GM10248 (cell line): ENCODE data around the gene SCN8A.

ENCODE experiments used
- CTCF ChIA-PET: fragments of 300-600 bp; sonication (Branson Sonifier 250); formaldehyde crosslinking; extraction: SDS; loops from one replicate; lab custom pipeline; 2021; ENCODE audit warnings: antibody characterized with exemption; lab: Yijun Ruan, JAX
- POLR2A ChIA-PET: fragments of 350-650 bp; sonication (Branson Sonifier 250); formaldehyde crosslinking; extraction: SDS; loops from one replicate; lab custom pipeline; 2020; ENCODE audit warnings: antibody characterized with exemption; lab: Yijun Ruan, JAX
- DNase-seq: peaks from one replicate; pipeline ENCODE4 v3.0.0; 2012; ENCODE audit errors: extremely low spot score
- CTCF ChIP-seq: IDR thresholded peaks from 2 replicates; pipeline ENCODE4 v1.5.1; 2012; ENCODE audit warnings: mild to moderate bottlenecking, low read depth; ENCODE audit errors: extremely low read depth, missing control alignments, control extremely low read depth

SCN8A gene

GRCh38 chr12:51763743-51764142 lies 172.7 kb downstream of the SCN8A start:
- TF ChIP-seq CTCF = no peak
- ChIA-PET CTCF (no interaction called here), POLR2A (no interaction called here)
- DNase-seq = no peak

GRCh38 chr12:51766067-51766676 lies 175.1 kb downstream of the SCN8A start:
- TF ChIP-seq CTCF = no peak
- no peak for DNase-seq
- ChIA-PET CTCF (no interaction called here), POLR2A (no interaction called here)

DNA sequence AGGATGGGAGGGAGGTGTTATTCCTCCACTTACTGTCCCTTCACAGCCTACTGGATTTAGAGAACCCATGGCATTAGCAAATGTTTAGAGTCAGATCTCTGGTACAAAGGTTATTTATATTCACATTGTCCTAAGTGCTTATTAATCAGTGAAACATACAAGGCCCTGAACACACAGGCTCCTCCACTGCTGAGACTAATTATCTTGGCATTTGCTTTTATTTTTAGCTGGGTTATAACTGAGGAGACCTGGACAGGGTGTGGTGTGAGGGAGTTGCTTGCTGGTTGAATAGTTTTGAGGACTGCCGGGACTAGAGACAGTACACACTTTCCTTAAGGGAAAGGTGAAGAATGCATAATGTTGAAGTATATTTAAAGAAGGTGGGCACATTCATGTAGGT lies 180.0 kb downstream of the SCN8A start:
- no peak for DNase-seq
- TF ChIP-seq CTCF = no peak
- ChIA-PET POLR2A (no interaction called here), CTCF (no interaction called here)

DNA sequence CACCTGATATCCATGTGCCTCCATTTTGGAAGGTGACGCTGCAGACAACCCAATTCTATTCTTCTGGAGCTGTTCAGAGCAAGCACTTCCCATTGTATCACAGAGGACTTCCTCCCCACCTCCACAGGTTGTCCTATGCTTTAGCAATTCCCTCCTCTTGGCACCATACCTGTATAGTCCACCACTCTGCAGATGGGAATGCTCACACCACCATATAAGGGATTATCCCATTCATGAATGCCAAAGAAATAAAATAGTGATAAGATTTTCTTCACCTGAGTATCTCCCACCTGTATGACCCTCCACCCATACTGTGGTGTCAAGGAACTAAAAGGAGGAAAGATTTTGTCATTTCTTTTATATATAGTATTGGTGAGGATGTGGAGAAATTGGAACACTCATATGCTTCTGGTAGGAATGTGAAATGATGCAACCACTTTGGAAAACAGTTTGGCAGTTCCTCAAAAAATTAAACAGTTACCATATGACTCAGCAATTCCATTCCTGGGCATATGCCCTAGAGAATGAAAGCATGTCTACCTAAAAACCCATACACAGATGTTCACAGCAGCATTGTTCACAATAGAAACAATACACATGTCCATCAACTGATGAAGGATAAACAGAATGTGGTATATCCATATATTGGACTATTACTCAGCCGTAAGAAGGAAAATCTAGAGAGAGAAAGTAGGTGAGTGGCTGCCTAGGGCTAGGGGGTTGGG lies 182.3 kb downstream of the SCN8A start:
- DNase-seq = no peak
- ChIA-PET POLR2A (no interaction called here), CTCF (no interaction called here)
- no peak for TF ChIP-seq CTCF

DNA sequence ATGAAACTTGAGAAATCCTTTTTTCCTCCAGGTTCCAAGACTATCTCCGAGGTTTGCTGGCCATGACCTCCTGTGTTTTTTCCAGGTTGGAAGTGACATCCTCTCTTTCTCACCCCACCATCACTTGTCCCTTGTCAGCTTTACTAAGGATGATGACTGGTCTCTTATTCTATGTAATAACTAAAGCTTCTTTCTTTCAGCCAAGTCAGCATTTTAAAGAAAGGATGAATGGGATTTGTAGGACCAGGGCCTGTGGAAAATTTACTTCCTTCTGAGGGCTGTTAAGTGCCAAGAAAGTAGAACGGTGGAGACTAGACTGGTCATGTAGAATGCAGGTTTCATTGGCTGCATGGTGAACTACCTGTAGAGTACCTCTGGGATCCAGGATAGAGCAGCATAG lies 183.9 kb downstream of the SCN8A start:
- no peak for TF ChIP-seq CTCF
- no peak for DNase-seq
- ChIA-PET CTCF (no interaction called here), POLR2A (no interaction called here)

DNA sequence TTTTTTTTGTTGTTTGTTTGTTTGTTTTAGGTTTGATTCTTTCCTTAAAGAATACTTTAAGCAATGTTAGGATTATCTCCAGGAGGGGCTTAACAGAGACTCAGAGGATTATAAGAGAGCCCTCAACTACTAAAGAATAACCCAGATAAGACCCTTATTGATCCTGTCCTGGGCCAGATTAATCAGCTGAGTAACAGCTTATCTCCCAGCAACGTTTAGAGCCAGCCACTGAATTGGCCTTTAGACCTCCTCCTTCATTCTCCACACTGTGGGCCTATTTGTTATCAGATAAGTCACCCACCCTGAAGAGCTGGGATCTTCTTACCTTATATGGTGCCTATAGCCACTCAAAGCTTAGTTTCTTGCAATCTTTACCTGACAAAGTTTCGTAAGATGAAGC lies 186.4 kb downstream of the SCN8A start:
- ChIA-PET CTCF (no interaction called here), POLR2A (no interaction called here)
- no peak for TF ChIP-seq CTCF
- DNase-seq = no peak
